Measurements from ENCODE around the gene ZNF224. TPM values are rescaled to one million over a fixed set of nuclear protein-coding genes. Genes with fewer than 3 reads are reported as not detected.

The ZNF224 gene
- total and polyA plus RNA-seq, 2 of the 4 experiments (the other 2 are of a cell fraction): 10.3 to 26.3 TPM

- ChIA-PET POLR2A (ENCODE audit: unreplicated experiment) (no interaction called here), CTCF (no interaction called here)
- Histone ChIP-seq H2AK5ac (ENCODE audit: low read depth, low read length) (no peak overlapping the region), H3K9ac (ENCODE audit: low read depth, low read length) (no peak overlapping the region), H3K36me3 (ENCODE audit: control insufficient read depth, insufficient read depth, low read length) (peaks cover 14% of the 10 kb centered on the region), H4K20me1 (ENCODE audit: insufficient read depth, low read length) (no peaks in the 10 kb centered on the region), H3K9me1 (ENCODE audit: insufficient read depth, low read length) (no peaks in the 10 kb centered on the region), H4K8ac (ENCODE audit: low read depth in 2 of 2, low read length in 2 of 2) (no peak overlapping the region), H3K9me3 (ENCODE audit: control insufficient read depth, insufficient read depth, low read length) (no peaks in the 10 kb centered on the region), H3K56ac (ENCODE audit: extremely low read depth, insufficient read depth, low read length) (no peak overlapping the region), H3K4me3 (ENCODE audit: insufficient read depth, low read depth, low read length) (no peak overlapping the region), H3K27ac (ENCODE audit: insufficient read depth, low read length) (no peak overlapping the region), H3K27me3 (ENCODE audit: control insufficient read depth, insufficient read depth, low read length) (no peaks in the 10 kb centered on the region), H2BK15ac (ENCODE audit: low read depth, low read length) (no peak overlapping the region), H3K14ac (replicated peaks; ENCODE audit: low read depth, low read length) (no peak overlapping the region), H4K91ac (ENCODE audit: insufficient read depth, low read depth, low read length) (no peak overlapping the region), H3K4me2 (ENCODE audit: low read depth, low read length) (no peak overlapping the region), H2BK20ac (ENCODE audit: low read depth, low read length) (no peak overlapping the region), H2AFZ (replicated peaks; ENCODE audit: low read length, poor library complexity) (no peak overlapping the region), H3K23ac (ENCODE audit: low read depth, low read length) (no peak overlapping the region), H3K18ac (ENCODE audit: low read depth, low read length) (no peak overlapping the region), H3K4me1 (ENCODE audit: control insufficient read depth, insufficient read depth, low read length) (peaks cover 2% of the 10 kb centered on the region; the same call in 1 of the 2 replicates), H2BK5ac (ENCODE audit: low read depth, low read length, poor library complexity, severe bottlenecking) (no peak overlapping the region), H3K4ac (ENCODE audit: low read depth, low read length) (no peak overlapping the region), H2BK120ac (ENCODE audit: low read depth, low read length) (no peak overlapping the region), H4K5ac (ENCODE audit: low read depth, low read length) (no peak overlapping the region), H3K79me1 (ENCODE audit: low read depth in 1 of 2, low read length in 2 of 2) (peaks cover 16% of the 10 kb centered on the region in 2 experiments), H2AK9ac (replicated peaks; ENCODE audit: low read depth, low read length, poor library complexity) (no peak overlapping the region)
- dilution Hi-C loops (cut with HindIII; ENCODE audit: low sequenced_read_pairs, unreplicated experiment): no loop called here
- intact Hi-C loops (cut with micrococcal nuclease): no loop called here
- no peak for ATAC-seq (ENCODE audit: low read depth)
- TF ChIP-seq NFE2L2 (IDR thresholded peaks at IDR 0.05; ENCODE audit: low read depth, low read length) (no peak), FOS (IDR thresholded peaks at IDR 0.05; ENCODE audit: low read depth, low read length) (no peak), RFX5 (IDR thresholded peaks at IDR 0.05; ENCODE audit: low read depth, low read length) (no peak), MAFK (IDR thresholded peaks at IDR 0.05; ENCODE audit: low read depth, low read length) (no peak), BHLHE40 (IDR thresholded peaks at IDR 0.05; ENCODE audit: low read depth, low read length) (no peak)
- 100% methylated on average over 1 of the region's 2 CpGs; no CpG with 5 or more reads in 1 of the 2 experiments for WGBS, 2 experiments (ENCODE audit: extremely low coverage in 2 of 2, insufficient read length in 1 of 2)
- BruUV-seq (replicated peaks): no TSS peak
- DNase-seq: no peak
- in situ Hi-C loops (cut with MboI; ENCODE audit: low sequenced_read_pairs): no loop called here
Measured at GRCh38 chr19:44076325-44076724, 17.8 kb upstream of the ZNF224 start.

Measured in IMR-90 (cell line).